C4-2B (cell line): ENCODE results near the gene FLYWCH1.
A peak's percentile ranks its signal among the peaks of the same experiment; 100 is the strongest.

ENCODE experiments used
- H3K27ac ChIP-seq: fragments of 450-650 bp; 2 replicates; pipeline ENCODE4 v1.5.1; 2017
- ZFX ChIP-seq: fragments of 450-650 bp; IDR thresholded peaks from 2 replicates; pipeline ENCODE4 v1.6.1; 2017
- TF ChIP-seq, protein P1 (sequence below): fragments of 450-650 bp; conservative IDR thresholded peaks from 2 replicates; pipeline ENCODE4 v1.5.1; 2017; ENCODE audit warnings: mild to moderate bottlenecking

FLYWCH1 gene

DNA sequence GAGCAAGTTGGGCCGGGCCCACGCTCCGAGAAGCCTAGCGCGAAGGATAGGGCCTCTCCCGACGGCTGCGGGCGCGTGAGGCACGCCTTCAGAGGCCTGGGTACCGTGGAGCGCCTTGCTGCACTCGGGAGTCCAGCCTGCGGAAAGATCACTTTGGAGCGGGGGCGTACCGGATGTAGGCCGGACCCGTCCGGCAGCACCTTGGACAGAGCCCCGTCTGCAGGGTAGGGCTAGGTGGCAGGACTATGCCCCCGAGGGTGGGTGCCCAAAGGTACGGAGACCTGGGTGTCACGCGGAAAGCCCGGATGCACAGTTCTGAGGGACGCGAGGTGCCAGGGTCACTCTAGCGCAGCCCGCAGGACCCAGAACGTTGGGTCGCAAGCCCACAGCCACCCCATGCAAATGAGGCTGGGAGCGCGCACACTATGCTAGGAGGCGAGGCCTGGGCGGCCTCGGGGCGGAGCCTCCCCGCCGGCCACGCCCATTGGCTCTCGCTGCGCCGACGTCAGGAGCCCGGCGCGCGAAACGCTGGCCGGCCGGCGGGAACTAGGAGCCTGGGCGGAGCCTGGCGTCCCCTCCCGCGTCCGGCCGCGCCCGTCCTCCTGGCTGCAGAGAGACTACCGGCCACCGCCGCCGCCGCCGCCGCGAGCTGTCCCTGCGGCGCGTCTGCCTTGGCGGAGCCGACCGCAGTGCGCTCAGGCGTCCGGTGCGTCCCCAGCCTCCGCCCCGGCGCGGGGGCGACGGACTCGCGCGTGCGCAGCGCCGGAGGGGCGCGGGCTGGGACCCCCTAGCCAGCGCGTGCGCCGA lies 57.2 kb downstream of the FLYWCH1 start, which contains the start of gene PAQR4:
PAQR4 (plus strand) TSS at position 611 of the 807 bp plus-strand sequence. CDS start 327 bp downstream, outside the sequence.
- TF ChIP-seq, protein P1, sequence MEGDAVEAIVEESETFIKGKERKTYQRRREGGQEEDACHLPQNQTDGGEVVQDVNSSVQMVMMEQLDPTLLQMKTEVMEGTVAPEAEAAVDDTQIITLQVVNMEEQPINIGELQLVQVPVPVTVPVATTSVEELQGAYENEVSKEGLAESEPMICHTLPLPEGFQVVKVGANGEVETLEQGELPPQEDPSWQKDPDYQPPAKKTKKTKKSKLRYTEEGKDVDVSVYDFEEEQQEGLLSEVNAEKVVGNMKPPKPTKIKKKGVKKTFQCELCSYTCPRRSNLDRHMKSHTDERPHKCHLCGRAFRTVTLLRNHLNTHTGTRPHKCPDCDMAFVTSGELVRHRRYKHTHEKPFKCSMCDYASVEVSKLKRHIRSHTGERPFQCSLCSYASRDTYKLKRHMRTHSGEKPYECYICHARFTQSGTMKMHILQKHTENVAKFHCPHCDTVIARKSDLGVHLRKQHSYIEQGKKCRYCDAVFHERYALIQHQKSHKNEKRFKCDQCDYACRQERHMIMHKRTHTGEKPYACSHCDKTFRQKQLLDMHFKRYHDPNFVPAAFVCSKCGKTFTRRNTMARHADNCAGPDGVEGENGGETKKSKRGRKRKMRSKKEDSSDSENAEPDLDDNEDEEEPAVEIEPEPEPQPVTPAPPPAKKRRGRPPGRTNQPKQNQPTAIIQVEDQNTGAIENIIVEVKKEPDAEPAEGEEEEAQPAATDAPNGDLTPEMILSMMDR: no peak
- 0 out of 2 replicates have a peak, but pooled peaks have one; percentile 21 for TF ChIP-seq ZFX

DNA sequence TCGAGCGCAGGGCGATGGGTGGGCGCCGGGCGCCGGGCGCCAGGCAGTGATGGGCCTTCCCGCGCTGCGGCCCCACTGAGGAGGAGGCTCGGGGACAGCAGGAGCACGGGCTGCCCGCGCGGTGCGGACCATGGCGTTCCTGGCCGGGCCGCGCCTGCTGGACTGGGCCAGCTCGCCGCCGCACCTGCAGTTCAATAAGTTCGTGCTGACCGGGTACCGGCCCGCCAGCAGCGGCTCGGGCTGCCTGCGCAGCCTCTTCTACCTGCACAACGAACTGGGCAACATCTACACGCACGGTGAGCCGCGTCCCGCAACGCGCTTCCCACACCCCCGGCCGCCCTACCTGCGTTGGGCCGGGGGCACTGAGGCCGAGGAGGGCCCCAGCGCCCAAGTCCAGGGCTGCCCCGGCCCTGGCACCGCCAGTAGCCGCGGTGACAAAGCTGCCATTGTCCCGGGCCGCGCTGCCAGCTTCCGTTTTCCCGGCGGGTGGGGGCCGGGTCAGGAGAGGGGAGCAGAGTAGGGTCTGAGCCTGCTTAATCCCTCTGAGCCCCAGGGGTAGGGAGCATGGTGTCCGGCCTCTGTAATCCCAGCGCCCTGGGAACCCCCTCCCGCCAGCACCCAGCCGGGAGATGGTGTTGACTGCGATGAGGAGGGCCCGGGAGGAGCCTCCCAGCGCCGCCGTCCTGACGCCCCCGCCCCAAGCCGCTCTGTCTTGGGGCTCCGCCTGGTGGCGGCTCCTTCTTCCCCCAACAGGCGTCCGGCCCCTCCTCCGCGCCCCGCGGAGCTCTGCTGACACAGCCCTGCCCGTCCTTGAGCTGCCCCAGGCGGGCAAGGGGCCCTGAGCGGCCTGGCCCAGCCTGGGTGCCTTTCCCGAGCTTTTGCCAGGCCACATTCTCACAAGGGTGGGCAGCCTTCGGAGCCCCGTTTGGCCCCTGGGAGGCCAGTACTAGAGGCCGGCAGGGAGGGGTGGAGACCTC lies 58.1 kb downstream of the FLYWCH1 start:
- peak; percentile 37; the same call in 1 of the 2 replicates for TF ChIP-seq ZFX
- TF ChIP-seq, protein P1: no peak; the same call in 1 of the 2 replicates
- H3K27ac ChIP-seq: peak overlapping the region; percentile 92

More for the DNA sequence above, 57.2 kb downstream of the FLYWCH1 start, which contains the start of gene PAQR4:
- peak within 1 kb of the TSS; percentile 92 for H3K27ac ChIP-seq

DNA sequence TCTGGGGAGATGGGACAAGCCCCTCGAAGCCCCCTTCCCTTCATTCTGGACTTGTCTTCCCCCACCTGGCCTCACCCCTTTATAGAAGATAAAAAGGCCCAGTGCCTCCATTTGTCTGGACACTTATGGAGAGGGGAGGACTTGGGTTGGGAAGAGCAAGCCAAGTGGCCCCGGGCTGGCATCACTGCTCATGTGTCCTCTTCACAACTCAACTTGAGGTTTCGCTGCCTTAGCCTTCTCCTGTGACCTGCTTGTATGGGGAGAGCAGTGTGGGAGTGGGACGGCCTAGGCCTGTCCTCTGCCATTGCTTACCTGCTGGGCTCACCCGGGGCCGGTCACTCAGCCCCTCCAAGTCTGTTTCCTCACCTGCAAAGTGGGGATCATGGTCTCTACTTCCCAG lies 58.8 kb downstream of the FLYWCH1 start:
- peak overlapping the region; percentile 92 for H3K27ac ChIP-seq
- TF ChIP-seq, protein P1: no peak
- no peak for TF ChIP-seq ZFX

DNA sequence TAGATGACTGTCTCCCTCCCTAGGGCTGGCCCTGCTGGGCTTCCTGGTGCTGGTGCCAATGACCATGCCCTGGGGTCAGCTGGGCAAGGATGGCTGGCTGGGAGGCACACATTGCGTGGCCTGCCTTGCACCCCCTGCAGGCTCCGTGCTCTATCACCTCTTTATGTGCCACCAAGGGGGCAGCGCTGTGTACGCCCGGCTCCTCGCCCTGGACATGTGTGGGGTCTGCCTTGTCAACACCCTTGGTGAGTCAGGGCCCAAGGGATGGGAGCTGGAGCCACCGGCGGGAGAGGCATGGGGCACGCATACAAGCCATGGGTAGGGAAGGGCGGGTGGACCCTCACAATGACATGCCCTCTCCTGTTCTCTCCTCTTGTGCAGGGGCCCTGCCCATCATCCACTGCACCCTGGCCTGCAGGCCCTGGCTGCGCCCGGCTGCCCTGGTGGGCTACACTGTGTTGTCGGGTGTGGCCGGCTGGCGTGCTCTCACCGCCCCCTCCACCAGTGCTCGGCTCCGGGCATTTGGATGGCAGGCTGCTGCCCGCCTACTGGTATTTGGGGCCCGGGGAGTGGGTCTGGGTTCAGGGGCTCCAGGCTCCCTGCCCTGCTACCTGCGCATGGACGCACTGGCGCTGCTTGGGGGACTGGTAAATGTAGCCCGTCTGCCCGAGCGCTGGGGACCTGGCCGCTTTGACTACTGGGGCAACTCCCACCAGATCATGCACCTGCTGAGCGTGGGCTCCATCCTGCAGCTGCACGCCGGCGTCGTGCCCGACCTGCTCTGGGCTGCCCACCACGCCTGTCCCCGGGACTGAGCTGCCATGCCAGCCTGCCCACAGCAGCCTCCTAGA lies 59.6 kb downstream of the FLYWCH1 start:
- H3K27ac ChIP-seq: peak overlapping the region; percentile 92
- TF ChIP-seq, protein P1: no peak
- no peak for TF ChIP-seq ZFX

DNA sequence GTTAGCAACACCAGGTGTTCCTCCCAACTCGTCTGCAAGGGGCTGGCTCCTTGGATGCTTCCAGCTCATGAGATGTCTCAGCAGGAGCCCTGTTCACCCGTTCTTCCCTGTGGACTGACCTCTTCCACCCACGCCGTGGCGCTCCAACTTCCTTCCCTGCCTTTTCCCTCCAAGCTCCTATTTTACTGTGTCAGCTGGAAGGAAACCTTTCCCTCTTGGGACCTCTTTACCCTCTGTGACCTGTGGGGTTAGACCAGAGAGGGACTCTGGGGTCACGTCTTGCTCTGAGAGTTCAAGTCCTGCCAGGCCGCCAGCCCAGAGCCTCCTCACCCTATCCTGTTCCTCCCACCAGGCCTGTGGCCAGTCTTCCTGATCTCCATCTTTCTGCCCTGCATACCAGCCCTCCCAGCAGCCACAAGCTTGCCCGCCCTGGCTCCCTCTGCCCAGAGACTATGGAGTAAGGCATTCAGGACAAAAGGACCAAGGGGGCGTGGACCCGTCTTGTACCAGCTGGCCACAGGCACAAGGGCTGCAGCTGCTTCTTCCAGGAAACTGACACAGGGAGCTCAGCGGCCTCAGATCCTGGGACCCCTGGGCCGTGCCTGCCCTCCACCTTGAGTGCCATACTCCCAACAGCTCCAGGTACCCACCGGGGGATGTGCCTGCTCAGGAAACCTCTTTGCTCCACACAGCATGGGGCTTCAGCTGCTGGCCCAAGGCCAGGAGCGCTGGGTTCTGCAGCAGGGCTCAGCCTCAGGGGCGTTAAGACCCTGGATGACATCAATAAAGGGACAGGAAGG lies 60.5 kb downstream of the FLYWCH1 start:
- TF ChIP-seq, protein P1: no peak
- no peak for TF ChIP-seq ZFX
- peak overlapping the region; percentile 92 for H3K27ac ChIP-seq

DNA sequence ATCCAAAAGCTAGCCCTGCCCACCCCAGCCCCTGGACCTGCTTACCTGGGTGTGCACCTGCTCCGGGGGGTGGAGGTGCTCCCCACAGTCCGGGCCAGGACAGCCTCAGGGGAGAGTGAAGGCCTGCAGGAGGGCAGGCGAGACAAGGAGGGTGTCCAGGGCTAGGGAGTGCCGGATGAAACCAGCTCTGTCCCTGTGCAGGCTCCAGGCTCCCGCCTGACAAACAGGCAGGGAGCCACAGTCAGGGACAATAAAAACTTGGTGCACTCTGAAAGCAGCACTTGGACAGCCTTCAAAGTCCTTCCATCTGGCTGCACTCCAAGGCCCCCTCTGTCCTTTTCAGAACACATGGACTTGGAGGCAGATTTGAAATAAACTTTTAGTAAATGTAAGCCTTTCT lies 61.4 kb downstream of the FLYWCH1 start:
- TF ChIP-seq, protein P1: no peak
- TF ChIP-seq ZFX: no peak
- peak overlapping the region; percentile 92 for H3K27ac ChIP-seq
